Retina (tissue), 1 donor: ENCODE measurements around the gene FRMD4B.
A peak's percentile ranks its signal among the peaks of the same experiment; 100 is the strongest.
"Not testable (repeated sequence)": the region's sequence is repeated elsewhere in the genome, so short reads cannot be mapped to it uniquely, and the experiment has no call there.

Source experiments
- DNase-seq: peaks from one replicate; pipeline ENCODE4 v3.0.0-alpha.2; 2016

FRMD4B gene

DNA sequence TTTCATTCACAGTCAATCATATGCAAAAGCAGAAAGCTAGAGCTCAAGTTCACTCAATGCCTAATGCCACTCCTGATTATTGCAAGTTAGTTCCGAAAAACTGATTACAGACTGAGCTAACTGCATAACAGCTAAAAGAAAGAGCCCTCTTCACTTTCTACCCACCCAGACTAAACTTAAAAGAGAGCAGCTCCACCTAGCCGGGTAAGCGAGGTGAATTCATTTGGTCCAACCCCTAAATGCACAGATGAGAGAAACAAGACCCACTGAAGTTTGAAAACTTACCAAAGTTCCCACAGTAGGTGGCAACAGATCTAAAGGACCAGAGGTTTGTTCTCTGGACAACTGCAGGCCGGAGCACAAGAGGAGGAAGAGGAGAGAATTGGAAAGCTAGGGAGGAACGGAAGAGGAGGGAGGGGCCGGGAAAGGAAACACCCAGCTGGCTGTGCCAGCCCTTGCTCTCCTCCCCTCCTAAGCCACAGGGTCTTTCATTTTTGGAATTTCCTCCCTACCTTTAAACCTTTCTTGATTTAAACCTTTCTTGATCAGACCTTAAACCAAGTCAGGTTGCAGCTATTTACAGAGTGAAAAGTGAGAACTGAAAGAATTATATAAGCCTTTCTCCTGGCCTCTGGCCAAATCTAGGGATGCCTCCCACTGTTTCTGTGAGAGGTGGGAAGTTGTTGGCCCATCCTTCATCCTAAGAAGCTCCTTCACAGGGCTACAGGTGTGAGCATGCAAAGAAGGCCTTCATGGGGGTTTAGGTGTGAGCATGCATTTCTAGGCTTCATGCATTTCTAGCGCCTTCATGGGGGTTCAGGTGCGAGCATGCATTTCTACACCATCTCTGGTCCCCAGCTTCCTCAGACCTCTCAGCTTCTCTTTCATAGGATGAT is 148.8 kb downstream of the FRMD4B start:
- no peak for DNase-seq

DNA sequence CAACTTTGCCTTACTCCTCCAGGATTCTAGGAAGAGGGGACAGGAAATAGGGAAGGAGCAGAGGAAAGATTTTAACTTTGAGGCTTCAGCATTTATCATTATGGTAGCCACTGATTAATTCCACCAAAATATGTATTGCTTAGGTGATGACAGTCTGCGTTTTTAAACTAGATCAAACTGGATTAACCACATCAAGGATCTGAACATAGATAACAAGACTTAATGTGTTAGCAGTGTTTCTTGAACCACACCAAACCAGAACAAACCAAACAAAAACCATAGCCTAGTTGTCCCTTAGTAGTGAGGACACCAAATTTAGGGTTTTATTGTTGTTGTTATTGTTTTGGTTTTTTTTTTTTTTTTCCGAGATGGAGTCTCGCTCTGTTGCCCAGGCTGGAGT is 150.0 kb downstream of the FRMD4B start:
- no peak for DNase-seq

DNA sequence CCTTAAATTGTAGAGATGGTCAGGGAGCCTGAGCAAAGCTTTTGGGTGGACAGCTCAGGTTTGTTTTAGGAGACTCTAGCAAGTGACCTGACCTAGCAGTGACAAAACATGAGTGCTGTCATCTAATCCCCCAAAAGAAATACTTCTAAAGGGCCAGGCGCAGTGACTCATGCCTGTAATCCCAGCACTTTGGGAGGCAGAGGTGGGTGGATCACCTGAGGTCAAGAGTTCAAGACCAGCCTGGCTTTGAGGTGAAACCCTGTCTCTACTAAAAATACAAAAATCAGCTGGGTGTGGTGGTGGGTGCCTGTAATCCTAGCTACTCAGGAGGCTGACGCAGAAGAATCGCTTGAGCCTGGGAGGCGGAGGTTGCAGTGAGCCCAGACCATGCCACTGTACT is 150.7 kb downstream of the FRMD4B start:
- DNase-seq, result not testable (repeated sequence)

DNA sequence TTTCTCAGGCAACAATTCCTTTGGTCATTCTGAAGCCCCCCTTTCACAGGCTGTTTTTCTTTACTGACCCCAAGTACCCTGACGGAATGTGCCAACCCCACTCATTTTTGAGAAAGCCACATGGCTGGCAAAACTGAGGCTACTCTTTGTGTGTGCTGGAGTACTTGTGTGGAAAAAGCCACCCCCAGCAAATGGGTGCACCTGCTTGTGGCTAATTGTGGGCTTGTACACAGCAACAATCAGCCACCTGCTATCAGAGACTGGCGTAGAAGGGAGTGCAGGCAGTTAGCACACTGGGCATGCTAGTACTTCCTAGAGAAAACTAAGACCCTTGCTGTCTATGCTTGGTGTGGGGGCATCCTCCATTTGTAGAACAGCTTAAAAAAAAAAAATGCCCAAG is 153.4 kb downstream of the FRMD4B start:
- DNase-seq, result no peak

DNA sequence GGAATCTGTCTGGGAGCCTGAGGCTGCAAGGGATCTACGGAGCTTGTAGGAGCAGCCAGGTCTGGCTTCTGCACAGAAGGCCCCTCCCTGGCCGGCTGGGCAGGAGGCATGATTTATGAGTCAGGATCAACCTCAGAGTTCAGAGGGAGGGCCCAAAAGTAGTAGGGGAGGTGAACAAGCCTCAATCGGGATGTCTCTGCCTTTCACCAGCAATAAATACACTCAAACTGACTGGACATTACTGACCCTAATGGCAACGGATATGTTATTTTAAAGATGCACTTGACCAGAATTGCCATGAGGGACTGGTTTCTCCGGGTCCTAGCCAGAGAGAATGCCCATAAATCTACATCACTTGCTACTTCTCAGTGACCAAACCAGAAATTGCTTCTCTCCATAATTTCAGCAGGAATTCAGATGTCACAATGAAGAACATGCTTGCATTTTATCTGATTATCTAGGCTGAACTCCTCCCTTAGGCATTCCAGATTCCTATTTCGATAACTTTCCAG is 153.9 kb downstream of the FRMD4B start:
- peak; percentile 31 for DNase-seq

DNA sequence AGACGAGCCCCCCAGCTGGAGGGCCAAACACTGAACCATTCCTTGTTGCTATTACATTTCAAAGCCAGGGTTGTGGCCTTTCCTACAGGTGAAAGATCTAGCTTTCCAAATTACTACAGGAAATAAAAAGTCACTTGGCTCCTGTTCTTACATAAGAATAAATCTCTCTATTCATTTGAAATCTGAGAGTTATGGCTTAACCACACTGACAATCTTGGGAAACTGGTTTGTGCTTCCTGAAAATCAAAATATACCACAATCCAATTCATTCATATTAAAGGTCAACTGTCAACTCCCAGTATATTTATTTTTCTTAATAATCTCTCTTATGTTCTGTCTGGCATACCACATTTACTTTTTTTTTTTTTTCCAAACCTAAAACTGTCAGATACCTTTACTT is 159.8 kb downstream of the FRMD4B start:
- DNase-seq, result no peak

DNA sequence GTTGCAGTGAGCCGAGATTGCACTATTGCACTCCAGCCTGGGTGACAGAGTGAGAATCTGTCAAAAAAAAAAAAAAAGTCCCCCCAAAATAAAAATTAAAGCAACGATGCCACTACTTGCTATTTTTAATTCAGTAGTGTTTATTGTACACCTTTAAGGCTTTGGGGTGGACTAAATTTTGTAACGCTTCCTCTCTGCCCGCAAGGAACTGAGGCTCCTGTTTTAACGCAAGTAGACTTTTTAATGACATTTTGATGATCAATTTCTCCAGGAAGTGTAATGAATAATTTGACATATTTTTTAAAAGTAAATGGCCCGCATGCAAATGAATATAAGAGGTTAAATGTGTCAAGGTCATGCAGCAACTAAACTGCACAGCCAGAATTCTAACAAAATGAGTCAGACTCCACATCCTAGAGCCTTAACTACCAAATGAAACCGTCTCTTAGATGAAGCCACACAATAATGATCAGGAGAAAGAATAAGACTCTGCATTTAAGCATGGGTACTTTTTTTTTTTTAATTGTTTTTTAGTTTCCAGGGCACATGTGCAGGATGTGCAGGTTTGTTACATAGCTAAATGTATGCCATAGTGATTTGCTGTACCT is 166.7 kb downstream of the FRMD4B start:
- DNase-seq, result no peak

DNA sequence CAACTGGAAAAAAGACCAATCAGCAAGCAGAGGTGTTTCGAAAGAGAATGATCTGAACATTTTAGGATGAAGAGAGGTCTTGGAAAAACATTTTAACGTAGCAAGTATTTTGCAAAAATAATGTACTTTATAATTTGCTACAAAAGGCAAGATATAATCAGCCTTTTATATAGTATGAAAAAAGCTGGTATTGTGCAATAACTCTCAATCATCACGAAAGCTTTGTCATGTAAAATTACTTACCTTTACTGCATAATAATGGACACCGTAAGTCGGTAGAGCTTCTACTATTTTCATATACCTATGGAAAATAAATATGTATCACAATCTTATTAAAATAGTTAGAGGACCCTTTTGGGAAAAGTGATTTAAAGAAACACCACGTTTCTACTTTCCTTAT is 167.8 kb downstream of the FRMD4B start:
- no peak for DNase-seq

DNA sequence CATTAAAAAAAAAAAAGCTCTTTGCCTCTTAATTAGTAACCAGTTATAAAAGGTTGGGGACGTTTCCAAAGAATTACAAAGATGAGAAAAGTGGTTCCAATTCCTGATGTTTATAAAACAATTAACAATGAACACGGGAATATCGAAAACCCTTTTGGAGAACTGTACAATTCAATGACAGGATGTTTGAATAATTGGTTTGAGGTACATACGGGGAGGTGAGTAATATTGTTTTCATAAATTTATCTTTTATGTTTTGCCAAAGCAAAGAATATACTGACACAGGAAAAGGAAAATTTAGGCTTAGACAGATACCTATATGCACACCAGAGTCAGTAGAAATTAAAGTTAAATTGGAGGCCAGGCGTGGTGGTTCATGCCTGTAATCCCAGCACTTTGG is 168.9 kb downstream of the FRMD4B start:
- no peak for DNase-seq

DNA sequence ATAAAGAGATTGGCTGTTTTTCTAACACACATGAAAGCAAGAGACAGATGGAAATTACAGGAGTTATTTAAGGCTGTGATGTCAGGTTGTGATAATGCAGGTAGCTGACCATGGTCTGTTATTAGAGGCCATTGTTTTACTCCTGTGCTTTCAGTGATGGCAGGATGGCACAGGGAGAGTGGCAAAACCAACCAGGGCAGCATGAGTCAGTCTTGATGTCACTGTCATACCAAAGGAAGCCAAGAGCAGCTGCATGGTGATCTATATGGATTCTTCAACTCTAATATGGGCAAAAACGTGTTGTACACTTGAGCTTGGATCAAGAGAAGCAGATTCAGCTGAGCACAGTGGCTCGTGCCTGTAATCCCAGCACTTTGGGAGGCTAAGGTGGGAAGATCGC is 171.6 kb downstream of the FRMD4B start:
- DNase-seq, result no peak

DNA sequence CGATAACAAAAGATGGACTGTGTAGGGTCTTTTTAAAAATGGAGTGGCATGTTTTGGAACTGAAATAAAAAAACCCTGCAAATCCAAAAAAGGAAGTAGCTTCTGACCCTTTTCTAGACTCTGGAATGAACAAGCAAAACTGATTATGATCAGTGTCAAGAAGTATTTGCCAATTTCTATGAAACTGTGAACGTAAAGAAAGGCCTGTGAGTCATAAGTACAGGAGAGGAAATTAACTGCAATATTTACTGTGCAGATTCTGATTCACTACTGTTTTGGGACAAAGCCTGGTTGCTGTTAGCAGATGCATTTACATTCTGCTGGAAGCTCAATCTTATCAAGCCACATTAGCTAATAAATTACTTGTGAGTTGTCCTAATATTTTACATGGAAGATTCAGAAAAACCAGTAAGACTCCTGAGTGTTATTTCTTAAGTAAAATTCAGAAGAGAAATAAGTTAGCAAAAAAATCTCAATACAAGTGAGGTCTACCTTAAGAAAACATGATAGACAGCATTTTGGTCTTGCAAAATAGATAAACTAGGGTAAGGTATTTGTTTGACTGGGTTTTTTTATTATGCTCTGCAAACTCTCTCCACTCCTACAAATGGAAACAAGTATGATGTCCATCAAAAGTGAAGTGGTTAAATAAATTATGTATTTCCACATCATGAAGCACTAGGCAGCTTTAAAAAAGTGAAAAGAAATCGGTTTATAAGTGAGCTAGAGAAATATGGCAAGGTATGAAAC is 173.3 kb downstream of the FRMD4B start:
- DNase-seq, result no peak

DNA sequence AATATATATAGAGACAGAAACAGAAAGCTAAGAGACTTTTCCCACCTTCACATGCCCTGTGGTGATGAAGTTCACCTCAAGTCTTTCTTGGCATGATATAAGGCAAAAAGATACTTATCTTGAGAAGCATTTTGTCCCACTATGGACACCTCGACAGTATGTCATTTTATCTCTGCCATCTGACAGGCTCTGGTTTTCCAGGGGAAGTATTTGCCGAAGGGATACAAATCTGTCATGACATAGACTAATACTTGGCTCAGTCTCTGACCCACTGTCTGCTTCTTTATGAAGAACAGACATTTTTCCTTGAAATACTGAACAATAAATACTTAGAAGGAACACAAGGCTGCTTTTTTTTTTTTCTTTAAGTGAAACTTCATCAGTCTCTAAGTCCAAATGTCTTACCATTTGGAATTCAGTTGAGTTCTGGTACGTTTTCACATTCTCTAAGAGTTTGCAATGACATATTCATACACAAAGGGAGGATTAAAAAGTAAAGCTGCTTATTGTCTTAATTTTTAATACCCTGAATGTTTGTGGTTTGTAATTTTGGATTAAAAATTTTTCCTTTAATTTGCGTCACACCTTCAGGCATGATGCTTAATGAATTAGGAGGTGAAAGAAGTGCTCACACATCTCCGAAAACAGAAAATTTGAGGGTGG is 175.7 kb downstream of the FRMD4B start:
- no peak for DNase-seq

DNA sequence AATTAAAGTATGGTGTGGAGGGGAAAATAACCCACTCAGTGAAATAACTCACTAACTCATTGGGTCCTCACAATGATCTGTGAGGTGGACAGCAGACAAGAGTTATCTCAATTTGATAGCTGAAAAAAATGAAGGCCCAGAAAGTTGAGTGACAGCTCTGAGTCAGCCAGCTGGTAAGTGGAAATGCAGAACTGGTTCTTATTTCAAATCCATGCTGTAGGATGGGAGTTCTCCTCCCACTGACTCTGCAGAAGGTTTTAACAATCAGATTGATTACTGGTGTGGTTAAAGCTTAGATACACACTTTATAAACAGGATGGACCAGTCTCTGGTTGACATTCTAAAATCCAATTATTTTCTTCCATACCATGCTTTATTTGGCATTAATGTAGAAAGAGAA is 176.5 kb downstream of the FRMD4B start:
- DNase-seq, result no peak

DNA sequence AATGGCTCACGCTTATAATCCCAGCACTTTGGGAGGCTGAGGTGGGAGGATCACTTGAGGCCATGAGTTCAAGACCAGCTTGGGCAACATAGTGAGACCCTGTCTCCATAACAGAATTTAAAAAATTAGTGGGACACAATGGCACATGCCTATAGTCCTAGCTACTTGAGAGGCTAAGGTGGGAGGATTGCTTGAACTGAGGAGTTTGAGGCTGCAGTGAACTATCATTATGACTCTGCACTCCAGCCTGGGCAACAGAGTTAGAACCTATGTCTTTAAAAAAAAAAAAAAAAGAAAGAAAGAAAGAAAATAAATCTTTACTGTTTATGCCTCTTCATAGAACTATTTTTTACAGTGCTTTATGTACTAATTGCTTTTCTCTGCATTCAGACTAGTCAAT is 178.9 kb downstream of the FRMD4B start:
- DNase-seq, result no peak

DNA sequence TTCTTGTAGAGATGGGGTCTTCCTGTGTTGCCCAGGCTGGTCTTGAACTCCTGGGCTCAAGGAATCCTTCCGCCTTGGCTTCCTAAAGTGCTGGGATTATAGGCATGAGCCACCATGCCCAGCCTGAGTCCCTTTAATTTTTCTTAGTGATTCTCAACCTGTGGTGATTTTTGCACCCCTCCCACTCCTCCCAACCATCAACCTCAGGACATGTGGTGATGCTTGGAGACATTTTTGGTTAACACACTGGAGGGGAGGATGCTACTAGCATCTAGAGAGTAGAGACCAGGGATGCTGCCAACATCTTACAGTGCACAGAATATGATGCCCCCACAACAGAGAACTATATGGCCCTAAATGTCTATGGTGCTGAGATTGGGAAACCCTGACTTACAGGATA is 180.5 kb downstream of the FRMD4B start:
- DNase-seq, result no peak

DNA sequence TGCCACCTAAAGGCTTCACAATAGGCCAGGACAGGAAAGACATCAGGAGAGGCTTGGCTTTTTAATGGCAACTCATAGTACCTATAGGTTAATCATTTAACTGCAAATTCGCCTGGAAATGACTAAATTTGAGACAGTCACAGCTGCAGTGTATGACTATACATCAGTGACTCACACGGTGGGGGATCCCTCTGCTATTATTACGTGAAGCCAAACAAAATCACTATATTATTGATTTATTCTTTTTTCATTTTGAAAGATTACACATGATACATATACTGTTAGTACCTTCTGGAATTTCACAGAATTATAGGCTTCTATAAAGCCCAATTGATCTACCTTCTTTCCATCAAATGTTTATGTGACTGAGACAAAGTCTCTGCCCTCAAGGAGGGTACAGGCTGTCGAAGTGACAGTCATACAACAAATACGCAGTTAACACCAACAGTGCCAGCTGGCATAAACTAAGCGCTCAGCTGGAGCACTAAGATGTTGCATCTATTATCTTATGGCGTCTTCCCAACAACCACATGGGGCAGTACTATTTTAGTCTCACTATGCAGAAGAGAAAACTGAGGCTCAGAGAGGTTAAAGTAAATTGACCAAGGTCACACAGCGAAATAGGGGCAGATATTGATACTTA is 181.5 kb downstream of the FRMD4B start:
- no peak for DNase-seq

DNA sequence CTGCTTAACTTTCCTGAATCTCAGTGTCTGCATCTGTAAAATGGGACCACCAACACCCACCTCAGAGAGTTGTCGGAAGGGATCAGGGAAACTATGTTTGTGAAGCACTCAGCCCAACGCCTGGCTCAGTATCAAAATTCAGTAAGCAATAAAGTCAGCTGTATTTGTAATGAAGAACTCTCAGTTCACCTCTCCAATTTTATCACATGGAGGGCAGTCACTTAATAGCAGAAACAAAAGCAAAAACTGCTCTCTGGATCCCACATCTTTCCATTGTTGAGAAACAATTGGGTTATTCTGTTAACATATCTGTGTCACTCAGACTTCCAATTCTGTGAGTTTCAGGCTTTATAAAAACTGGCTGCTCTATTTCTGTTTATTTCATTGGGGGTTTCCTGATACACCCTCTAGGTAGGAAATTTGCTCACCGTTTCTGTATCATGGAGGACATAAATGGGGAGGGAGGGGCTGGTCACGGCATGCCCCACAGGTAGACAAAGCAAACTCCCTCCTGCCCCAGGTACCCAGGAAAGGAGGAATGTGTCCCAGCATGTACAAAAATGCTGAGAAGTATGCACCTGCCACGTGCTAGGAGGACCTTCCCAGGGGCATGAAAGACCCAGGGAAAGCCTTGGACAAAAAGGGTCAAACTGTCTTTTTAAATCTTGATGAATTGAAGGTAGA is 182.1 kb downstream of the FRMD4B start:
- DNase-seq, result no peak

DNA sequence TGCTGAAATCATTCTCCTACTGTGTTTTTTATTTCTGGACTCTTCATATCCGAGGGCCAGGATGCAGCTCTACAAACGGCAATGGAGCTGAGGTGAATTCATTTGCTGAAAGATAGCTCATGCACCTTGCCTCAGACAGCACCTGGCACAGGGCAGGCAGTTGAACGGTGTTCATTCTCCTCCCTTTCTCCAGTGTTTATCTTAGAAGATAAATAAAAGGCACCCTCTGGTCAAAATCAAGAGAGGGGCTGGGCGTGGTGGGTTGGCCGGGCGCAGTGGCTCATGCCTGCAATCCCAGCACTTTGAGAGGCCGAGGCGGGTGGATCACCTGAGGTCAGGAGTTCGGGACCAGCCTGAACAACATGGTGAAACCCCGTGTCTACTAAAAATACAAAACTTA is 184.2 kb downstream of the FRMD4B start:
- DNase-seq, result no peak

DNA sequence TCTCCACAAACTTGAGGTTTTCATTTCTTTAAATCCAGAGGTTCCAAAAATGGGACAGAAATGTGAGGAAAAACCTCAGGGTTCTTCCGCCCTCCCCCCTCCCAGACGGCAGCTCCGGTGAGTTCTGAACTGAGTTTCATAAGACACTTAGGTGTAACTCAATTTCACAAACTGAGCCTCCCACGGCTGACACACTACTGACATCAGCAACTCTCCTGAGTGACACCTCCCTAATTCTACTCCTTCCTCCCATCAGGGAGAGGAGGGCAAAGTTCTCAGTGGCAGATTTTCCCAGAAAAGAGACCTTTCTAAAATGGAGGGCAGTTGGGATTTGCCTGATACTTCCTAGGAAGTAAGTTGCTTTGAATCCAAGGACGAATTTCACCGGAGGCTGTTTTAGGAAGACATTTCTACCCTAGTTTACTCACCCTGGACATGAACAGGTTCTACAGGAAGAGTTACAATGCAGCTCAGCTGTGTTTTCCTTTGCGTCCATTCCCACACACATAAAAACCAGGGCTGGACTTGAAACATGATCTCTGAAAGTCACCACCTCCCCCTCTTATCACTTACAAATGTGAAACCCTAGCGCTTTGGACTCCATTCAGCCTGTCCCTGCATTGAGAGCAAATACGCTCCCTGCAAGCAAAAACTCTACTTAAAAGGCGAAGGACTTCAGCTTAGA is 185.4 kb downstream of the FRMD4B start:
- no peak for DNase-seq

DNA sequence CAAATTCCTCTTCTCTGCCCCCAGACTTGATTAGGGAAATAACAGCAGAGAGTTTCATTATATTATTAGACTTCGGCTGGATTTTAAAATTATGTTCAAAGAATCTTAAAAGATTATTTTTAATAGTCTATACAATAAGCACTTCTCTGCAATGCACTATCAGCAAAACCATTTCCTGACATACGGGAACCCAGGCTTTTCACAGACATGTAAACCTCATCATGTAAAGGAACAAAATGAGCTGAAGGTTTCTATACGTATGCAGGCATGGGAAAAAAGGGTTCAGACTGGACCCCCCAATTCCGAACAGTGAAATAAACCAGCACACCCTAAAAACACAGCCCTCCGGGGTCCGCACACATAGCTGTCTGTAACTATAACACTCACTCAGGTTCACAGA is 185.9 kb downstream of the FRMD4B start:
- DNase-seq, result no peak

DNA sequence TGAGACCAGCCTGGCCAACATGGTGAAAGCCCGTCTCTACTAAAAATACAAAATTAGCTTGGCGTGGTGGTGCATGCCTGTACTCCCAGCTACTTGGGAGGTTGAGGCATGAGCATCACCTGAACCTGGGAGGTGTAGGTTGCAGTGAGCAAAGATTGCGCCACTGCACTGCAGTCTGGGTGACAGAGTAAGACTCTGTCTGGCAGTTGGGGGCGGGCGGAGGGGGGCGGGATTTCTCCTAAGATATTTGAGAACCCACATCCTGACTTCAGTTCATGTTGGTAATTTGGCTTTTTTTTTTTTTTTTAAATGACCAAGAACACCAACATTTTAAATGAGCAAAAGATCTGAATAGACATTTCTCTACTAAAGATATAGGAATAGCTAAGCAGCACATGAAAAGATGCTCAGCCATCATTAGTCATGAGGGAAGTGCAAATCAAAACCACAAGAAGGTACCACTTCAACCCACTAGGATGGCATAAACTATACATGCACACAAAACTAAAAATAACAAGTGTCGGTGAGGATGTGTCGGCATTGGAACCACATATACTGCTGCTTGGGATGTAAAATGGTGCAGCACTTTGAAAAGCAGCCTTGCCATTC is 187.9 kb downstream of the FRMD4B start:
- no peak for DNase-seq
